HepG2 (cell line): ENCODE measurements around the gene DMKN.

Experiments used
- CSRNP2 ChIP-seq: sonication (generic); formaldehyde crosslinking; conservative IDR thresholded peaks from 2 replicates; pipeline ENCODE4 v1.8.0; 2022; ENCODE audit warnings: low read depth, missing genetic modification reagents
- MAZ ChIP-seq, 2 experiments: sonication (generic) in 1 of 2; formaldehyde crosslinking in 1 of 2; IDR thresholded peaks; 2 replicates each; pipeline versions ENCODE4 v1.5.0 to v1.6.1; 2012 to 2020; ENCODE audit warnings: low read depth in 2 of 2, mild to moderate bottlenecking in 2 of 2, borderline replicate concordance in 1 of 2, improper control_type of control experiment in 1 of 2, low read length in 1 of 2, missing genetic modification reagents in 1 of 2, moderate library complexity in 1 of 2
- PHF20 ChIP-seq: sonication (generic); formaldehyde crosslinking; IDR thresholded peaks from 2 replicates; pipeline ENCODE4 v1.5.0; 2020; ENCODE audit warnings: mild to moderate bottlenecking, missing genetic modification reagents
- POLR2AphosphoS2 ChIP-seq: IDR thresholded peaks from 2 replicates; pipeline ENCODE4 v1.6.1; 2011; ENCODE audit warnings: low read depth, low read length, improper control_type of control experiment
- RAD21 ChIP-seq: fragments of 450-650 bp; formaldehyde crosslinking; IDR thresholded peaks from 2 replicates; pipeline ENCODE4 v1.5.0; 2020; ENCODE audit warnings: mild to moderate bottlenecking
- SNAPC2 ChIP-seq: sonication (generic); formaldehyde crosslinking; IDR thresholded peaks from 2 replicates; pipeline ENCODE4 v1.8.1; 2022; ENCODE audit warnings: mild to moderate bottlenecking, missing genetic modification reagents
- ZNF234 ChIP-seq: sonication (generic); formaldehyde crosslinking; conservative IDR thresholded peaks from 2 replicates; pipeline ENCODE4 v1.5.1; 2020; ENCODE audit warnings: mild to moderate bottlenecking, missing genetic modification reagents
- ZNF281 ChIP-seq: sonication (generic); formaldehyde crosslinking; IDR thresholded peaks from 2 replicates; pipeline ENCODE4 v1.4.0; 2020; ENCODE audit warnings: missing genetic modification reagents, borderline replicate concordance
- ZNF34 ChIP-seq: sonication (generic); formaldehyde crosslinking; IDR thresholded peaks from 2 replicates; pipeline ENCODE4 v1.4.0; 2020; ENCODE audit warnings: mild to moderate bottlenecking, missing genetic modification reagents, borderline replicate concordance
- ZNF639 ChIP-seq: conservative IDR thresholded peaks from 2 replicates; pipeline ENCODE4 v1.6.1; 2018; ENCODE audit warnings: missing genetic modification reagents
- ZNF672 ChIP-seq: sonication (generic); formaldehyde crosslinking; IDR thresholded peaks from 2 replicates; pipeline ENCODE4 v1.8.1; 2022; ENCODE audit warnings: missing genetic modification reagents
- ZSCAN29 ChIP-seq: sonication (generic); formaldehyde crosslinking; conservative IDR thresholded peaks from 2 replicates; pipeline ENCODE4 v1.4.0; 2020; ENCODE audit warnings: mild to moderate bottlenecking, missing genetic modification reagents

GRCh38 chr19:35529241-35530218, 16.1 kb upstream of the DMKN start:
- TF ChIP-seq RAD21 (CRISPR knock-in tag) (no peak), ZNF639 (no peak), ZNF672 (CRISPR knock-in tag) (no peak), ZNF281 (no peak), ZNF34 (CRISPR knock-in tag) (no peak), ZSCAN29 (CRISPR knock-in tag) (no peak), CSRNP2 (no peak), PHF20 (CRISPR knock-in tag) (no peak), POLR2AphosphoS2 (no peak), ZNF234 (CRISPR knock-in tag) (no peak), SNAPC2 (CRISPR knock-in tag) (no peak), MAZ (IDR thresholded peaks at IDR 0.05; ENCODE audit: borderline replicate concordance, low read depth, low read length) (no peak), MAZ (CRISPR knock-in tag; IDR thresholded peaks at IDR 0.05; ENCODE audit: low read depth) (no peak)
